GM23338 (cell line): ENCODE measurements around the gene CSTF3. TPM values are rescaled to one million over a fixed set of nuclear protein-coding genes. Genes with fewer than 3 reads are reported as not detected.

Experiments used
- ATAC-seq: fragments of 200-7000 bp; cut with Tn5 transposase; 3 replicates; pipeline ENCODE4 v1.9.1; 2020
- DNase-seq: peaks from one replicate; pipeline ENCODE4 v3.0.0-alpha.2; 2015; ENCODE audit warnings: low spot score
- H2AFZ ChIP-seq: fragments of 200-600 bp; sonication (generic); 2 replicates; pipeline ENCODE4 v1.8.0; 2016; ENCODE audit warnings: antibody characterized with exemption, mild to moderate bottlenecking, moderate library complexity
- H3F3A ChIP-seq: fragments of 200-600 bp; sonication (generic); replicated peaks from 2 replicates; pipeline ENCODE4 v1.8.0; 2017; ENCODE audit warnings: antibody characterized with exemption, mixed run types, low read depth
- H3K27ac ChIP-seq: fragments of 200-600 bp; sonication (generic); 2 replicates; pipeline ENCODE4 v1.6.1; 2016; ENCODE audit warnings: low read depth
- H3K27me3 ChIP-seq: fragments of 200-600 bp; sonication (generic); 2 replicates; pipeline ENCODE4 v1.8.0; 2016; ENCODE audit warnings: mild to moderate bottlenecking, mixed run types, moderate library complexity; ENCODE audit not compliant: insufficient read depth
- H3K36me3 ChIP-seq: fragments of 200-600 bp; sonication (generic); 2 replicates; pipeline ENCODE4 v1.8.0; 2016; ENCODE audit warnings: mild to moderate bottlenecking; ENCODE audit not compliant: insufficient read depth
- H3K4me1 ChIP-seq: fragments of 200-600 bp; sonication (generic); 2 replicates; pipeline ENCODE4 v1.8.0; 2016; ENCODE audit warnings: mild to moderate bottlenecking, moderate library complexity; ENCODE audit not compliant: insufficient read depth
- H3K4me2 ChIP-seq: fragments of 200-600 bp; sonication (generic); 2 replicates; pipeline ENCODE4 v1.7.1; 2017; ENCODE audit warnings: mixed run types
- H3K4me3 ChIP-seq: fragments of 200-600 bp; sonication (generic); 2 replicates; pipeline ENCODE4 v1.6.1; 2016; ENCODE audit warnings: mixed run types
- H3K79me2 ChIP-seq: fragments of 200-600 bp; sonication (generic); replicated peaks from 2 replicates; pipeline ENCODE4 v1.8.0; 2017; ENCODE audit warnings: mild to moderate bottlenecking; ENCODE audit not compliant: insufficient read depth
- H3K9me2 ChIP-seq: fragments of 200-600 bp; sonication (generic); 2 replicates; pipeline ENCODE4 v1.8.0; 2017; ENCODE audit not compliant: insufficient read depth
- H4K20me1 ChIP-seq: fragments of 200-600 bp; sonication (generic); replicated peaks from 2 replicates; pipeline ENCODE4 v1.8.0; 2017; ENCODE audit warnings: mild to moderate bottlenecking; ENCODE audit not compliant: insufficient read depth
- H3K27ac Mint-ChIP-seq: 2 replicates; pipeline ENCODE4 v1.8.0; 2020; ENCODE audit warnings: inconsistent platforms, mild to moderate bottlenecking, moderate library complexity, mixed read lengths
- H3K27me3 Mint-ChIP-seq: 3 replicates; pipeline ENCODE4 v1.8.0; 2022; ENCODE audit warnings: low read depth, mild to moderate bottlenecking, moderate library complexity, mixed read lengths, inconsistent platforms; ENCODE audit not compliant: insufficient read depth, poor library complexity
- H3K36me3 Mint-ChIP-seq: 3 replicates; pipeline ENCODE4 v1.8.0; 2021; ENCODE audit warnings: low read depth, mild to moderate bottlenecking, inconsistent platforms, moderate library complexity, mixed read lengths
- H3K4me1 Mint-ChIP-seq: 3 replicates; pipeline ENCODE4 v1.8.0; 2020; ENCODE audit warnings: mild to moderate bottlenecking, inconsistent platforms, mixed read lengths
- H3K4me3 Mint-ChIP-seq: 3 replicates; pipeline ENCODE4 v1.8.0; 2021; ENCODE audit warnings: moderate library complexity, mild to moderate bottlenecking, inconsistent platforms, mixed read lengths
- H3K9me3 Mint-ChIP-seq: 3 replicates; pipeline ENCODE4 v1.8.0; 2020; ENCODE audit warnings: moderate library complexity, mild to moderate bottlenecking, inconsistent platforms, mixed read lengths
- ETS1 ChIP-seq: IDR thresholded peaks from 2 replicates; pipeline ENCODE4 v1.6.1; 2016; ENCODE audit warnings: antibody characterized with exemption
- EZH2 ChIP-seq: fragments of 200-600 bp; sonication (generic); IDR thresholded peaks from one replicate; pipeline ENCODE4 v1.8.0; 2017; ENCODE audit warnings: antibody characterized with exemption, mild to moderate bottlenecking, low read depth; ENCODE audit not compliant: unreplicated experiment
- EZH2phosphoT487 ChIP-seq: fragments of 200-600 bp; sonication (generic); IDR thresholded peaks from one replicate; pipeline ENCODE4 v1.8.1; 2018; ENCODE audit warnings: antibody characterized with exemption; ENCODE audit not compliant: unreplicated experiment
- JUNB ChIP-seq: IDR thresholded peaks from one replicate; pipeline ENCODE4 v1.6.1; 2016; ENCODE audit warnings: antibody characterized with exemption; ENCODE audit not compliant: unreplicated experiment
- REST ChIP-seq: IDR thresholded peaks from one replicate; pipeline ENCODE4 v1.6.1; 2018; ENCODE audit warnings: antibody characterized with exemption; ENCODE audit not compliant: unreplicated experiment
- ZNF331 ChIP-seq: fragments of 250-450 bp; sonication (Bioruptor Pico); IDR thresholded peaks from 2 replicates; pipeline ENCODE4 v1.5.0; 2020; ENCODE audit warnings: low read depth, mild to moderate bottlenecking, moderate library complexity
- ZNF462 ChIP-seq: fragments of 250-450 bp; sonication (Bioruptor Pico); IDR thresholded peaks from 2 replicates; pipeline ENCODE4 v1.5.0; 2020; ENCODE audit warnings: mild to moderate bottlenecking, moderate library complexity
- polyA plus RNA-seq: library from polyadenylated mRNA; unstranded; fragments of >200 nt; fragmentation: Nextera tagmentation; extraction: Ambion mirVana; gene quantifications from 2 replicates; pipeline ENCODE4 v1.2.1, GENCODE V29; 2016
- total RNA-seq: library from RNA; depleted of rRNA; stranded (reverse); fragments of >200 nt; shearing (Covaris generic); gene quantifications from 2 replicates; pipeline ENCODE4 v1.2.3, GENCODE V29; 2014
- TF ChIP-seq, protein P1 (sequence below), 2 experiments: fragments of 200-600 bp in 1 of 2; sonication (generic) in 1 of 2; conservative IDR thresholded peaks; 2 replicates each; pipeline versions ENCODE4 v1.5.1 to v1.6.1; 2016 to 2017; ENCODE audit warnings: antibody characterized with exemption in 2 of 2, low read depth in 2 of 2, mild to moderate bottlenecking in 2 of 2, moderate library complexity in 1 of 2

Gene CSTF3
- total and polyA plus RNA-seq, 2 experiments from 2014 or later: 83.2 to 158 TPM

DNA sequence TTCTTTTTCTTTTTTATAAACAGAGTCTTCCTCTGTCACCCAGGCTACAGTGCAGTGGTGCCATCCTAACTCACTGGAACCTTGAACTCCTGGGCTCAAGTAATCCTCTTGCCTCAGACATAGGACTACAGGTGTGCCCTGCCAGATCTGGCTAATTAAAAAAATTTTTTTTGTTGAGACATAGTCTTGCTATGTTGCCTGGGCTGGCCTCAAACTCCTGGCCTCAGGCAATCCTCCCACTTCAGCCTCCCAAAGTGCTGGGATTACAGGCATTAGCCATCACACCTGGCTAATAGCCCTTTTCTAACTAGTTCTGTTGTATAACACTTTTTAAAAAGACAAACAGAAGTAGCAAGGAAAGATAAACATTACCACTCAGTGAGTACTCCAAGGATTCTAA lies 57.4 kb downstream of the CSTF3 start (continued):
- TF ChIP-seq REST (no peak), ZNF331 (no peak), JUNB (no peak)
- TF ChIP-seq, protein P1, sequence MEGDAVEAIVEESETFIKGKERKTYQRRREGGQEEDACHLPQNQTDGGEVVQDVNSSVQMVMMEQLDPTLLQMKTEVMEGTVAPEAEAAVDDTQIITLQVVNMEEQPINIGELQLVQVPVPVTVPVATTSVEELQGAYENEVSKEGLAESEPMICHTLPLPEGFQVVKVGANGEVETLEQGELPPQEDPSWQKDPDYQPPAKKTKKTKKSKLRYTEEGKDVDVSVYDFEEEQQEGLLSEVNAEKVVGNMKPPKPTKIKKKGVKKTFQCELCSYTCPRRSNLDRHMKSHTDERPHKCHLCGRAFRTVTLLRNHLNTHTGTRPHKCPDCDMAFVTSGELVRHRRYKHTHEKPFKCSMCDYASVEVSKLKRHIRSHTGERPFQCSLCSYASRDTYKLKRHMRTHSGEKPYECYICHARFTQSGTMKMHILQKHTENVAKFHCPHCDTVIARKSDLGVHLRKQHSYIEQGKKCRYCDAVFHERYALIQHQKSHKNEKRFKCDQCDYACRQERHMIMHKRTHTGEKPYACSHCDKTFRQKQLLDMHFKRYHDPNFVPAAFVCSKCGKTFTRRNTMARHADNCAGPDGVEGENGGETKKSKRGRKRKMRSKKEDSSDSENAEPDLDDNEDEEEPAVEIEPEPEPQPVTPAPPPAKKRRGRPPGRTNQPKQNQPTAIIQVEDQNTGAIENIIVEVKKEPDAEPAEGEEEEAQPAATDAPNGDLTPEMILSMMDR (conservative IDR thresholded peaks at IDR 0.05; ENCODE audit: low read depth in 2 of 2): no peak

- H3K27me3 ChIP-seq: no peaks in the 10 kb centered on the region
- no peak for DNase-seq
- no peak overlapping the region for H3K4me3 Mint-ChIP-seq
- no peaks in the 10 kb centered on the region for H3K9me2 ChIP-seq
- no peak overlapping the region for H3K27ac Mint-ChIP-seq
- H3K27me3 Mint-ChIP-seq: peaks cover 2% of the 10 kb centered on the region
- no peaks in the 10 kb centered on the region for H4K20me1 ChIP-seq
- H3K4me1 Mint-ChIP-seq: peaks cover 9% of the 10 kb centered on the region; the same call in 2 of the 3 replicates
- no peak overlapping the region for H3K4me3 ChIP-seq
- H3K4me2 ChIP-seq: no peak overlapping the region
- H3K36me3 ChIP-seq: peaks cover 28% of the 10 kb centered on the region; the same call in 1 of the 2 replicates
- peaks cover 38% of the 10 kb centered on the region; the same call in 2 of the 3 replicates for H3K36me3 Mint-ChIP-seq
- no peaks in the 10 kb centered on the region; the same call in 1 of the 2 replicates for H3K4me1 ChIP-seq
- no peaks in the 10 kb centered on the region; the same call in 2 of the 3 replicates for H3K9me3 Mint-ChIP-seq
- H3F3A ChIP-seq: no peaks in the 10 kb centered on the region
- H3K79me2 ChIP-seq: no peaks in the 10 kb centered on the region
- ATAC-seq: no peak
- no peak overlapping the region for H2AFZ ChIP-seq
- H3K27ac ChIP-seq: no peak overlapping the region
- TF ChIP-seq EZH2: no peak
- TF ChIP-seq JUNB: no peak
- no peak for TF ChIP-seq REST
- no peak for TF ChIP-seq EZH2phosphoT487
- no peak for TF ChIP-seq ZNF462 (CRISPR knock-in tag)
- no peak for TF ChIP-seq ETS1
These were observed 67.1 kb downstream of the CSTF3 start for GRCh38 chr11:33094157-33094556.
